ENCODE results near the gene IGLON5.

Gene IGLON5

DNA sequence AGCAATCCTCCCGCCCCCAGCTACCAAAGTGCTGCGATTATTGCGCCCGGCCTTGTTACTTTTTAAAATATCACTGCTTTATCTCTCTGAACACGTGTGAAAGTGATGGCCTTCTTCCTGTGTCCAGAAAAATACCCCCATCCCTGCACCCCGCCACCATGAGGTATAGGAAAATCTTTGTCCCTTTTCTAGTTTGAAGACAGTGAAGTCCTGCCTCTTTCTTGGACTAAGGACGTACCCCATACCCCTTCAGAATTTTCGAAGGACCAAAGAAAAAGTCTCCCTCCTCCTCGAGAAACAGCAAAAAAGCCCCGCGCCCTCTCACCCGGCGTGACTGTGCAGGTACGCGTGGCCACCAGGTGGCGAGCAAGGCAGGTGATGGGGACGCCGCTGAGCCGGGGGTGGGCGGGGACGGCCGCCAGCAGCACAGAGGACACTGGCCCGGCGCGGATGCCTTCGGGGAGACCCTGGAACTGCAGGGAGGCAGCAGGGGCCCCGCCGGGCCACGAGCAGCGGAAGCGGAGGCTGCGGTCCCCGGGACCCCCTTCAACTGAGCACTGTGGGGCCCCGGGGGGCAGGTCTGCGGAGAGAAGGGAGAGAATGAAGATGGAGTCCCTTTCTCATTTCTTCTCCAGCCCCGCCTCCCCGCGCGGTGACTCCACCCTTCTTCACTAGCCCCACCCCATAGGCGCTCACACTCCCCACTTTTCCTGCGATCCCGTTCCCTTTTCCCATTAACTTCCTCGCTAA lies 27.3 kb downstream of the IGLON5 start:
- peak; percentile 70 to 83 for DNase-seq (ENCODE audit: low read depth in 1 of 2, low spot score in 1 of 2)

DNA sequence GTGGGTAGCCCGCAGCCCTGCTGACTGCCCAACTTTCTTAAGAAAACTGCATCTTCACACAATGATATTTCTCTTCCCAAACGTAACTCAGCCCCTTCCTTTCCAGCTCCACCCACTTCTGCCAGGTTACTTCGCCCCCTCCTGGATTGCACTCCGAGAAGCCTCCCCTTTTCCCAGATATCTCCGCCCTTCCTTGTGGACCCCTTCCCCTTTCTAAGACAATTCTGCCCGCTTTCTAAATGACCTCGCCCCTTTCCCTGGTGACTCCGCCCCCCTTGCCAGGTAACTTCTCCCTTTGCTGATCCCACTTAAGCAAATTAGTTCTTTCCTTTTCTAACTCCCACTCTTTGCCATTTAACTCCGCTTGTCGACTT lies 27.9 kb downstream of the IGLON5 start:
- no peak for DNase-seq (ENCODE audit: low read depth in 1 of 2, low spot score in 1 of 2)

DNA sequence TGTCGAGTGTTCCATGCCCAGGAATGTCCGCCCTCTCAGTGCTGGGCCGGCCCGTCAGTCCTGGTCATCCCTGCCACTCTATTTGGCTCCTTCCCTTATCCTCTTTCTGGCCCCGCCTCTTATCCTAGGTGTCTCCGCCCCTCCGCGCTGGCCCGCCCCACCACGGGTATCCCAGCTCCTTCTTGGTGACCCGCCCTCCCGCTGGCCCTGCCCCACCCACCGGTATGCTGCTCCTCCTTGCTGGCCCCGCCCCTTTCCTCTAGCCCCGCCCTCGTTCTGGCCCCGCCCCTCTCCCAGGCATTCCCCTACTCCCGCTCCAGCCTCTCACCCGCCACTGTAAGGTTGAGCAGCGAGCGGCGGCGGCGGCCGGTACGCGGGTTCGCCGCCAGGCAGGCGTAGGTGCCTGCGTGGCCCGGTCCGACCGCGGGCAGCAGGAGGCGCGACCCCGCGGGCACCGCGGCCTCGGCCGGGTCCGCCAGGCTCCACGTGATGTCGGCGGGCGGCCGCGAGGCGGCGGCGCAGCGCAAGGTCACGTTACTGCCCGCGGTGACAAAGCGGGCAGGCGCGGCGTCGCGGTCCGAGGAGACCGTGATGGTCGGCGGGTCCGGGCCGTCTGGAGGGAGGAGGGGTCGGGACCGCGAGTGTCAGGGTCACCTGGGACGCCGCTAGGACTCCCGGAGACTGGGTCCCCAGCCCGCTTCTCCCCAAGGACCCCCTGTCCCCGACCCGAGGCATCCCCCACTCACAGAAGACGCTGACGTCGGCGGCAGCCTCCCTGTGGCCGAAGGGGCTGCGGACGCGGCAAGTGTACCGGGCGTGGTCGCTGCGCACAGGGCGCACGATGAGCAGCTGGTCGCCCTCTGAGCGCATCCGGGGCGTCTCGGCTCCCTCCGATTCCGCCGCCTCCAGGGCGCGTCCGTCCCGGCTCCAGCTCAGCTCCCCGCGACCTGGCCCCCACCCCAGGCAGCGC lies 28.5 kb downstream of the IGLON5 start:
- DNase-seq (ENCODE audit: low read depth in 1 of 2, low spot score in 1 of 2): peak; percentile 67 to 90

DNA sequence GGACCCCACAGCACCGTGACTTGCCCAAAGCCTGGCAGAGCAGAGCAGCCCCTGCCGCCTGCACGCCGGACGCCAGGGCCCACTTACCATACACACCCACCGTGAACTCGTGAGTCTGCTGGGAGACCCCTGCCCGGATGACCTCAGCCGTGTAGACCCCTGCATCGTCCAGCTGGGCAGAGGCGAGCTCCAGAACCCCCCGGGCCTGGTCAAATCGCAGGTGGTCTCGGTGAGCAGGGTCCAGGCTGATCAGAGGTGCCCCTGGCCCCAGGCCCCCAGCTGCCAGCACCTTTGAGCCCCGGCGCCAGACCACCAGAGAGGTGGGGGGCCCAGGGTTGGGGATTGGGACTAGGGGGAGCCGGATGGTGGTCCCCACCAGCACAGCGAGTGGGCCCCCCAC lies 29.6 kb downstream of the IGLON5 start:
- DNase-seq (ENCODE audit: low read depth in 1 of 2, low spot score in 1 of 2): no peak

DNA sequence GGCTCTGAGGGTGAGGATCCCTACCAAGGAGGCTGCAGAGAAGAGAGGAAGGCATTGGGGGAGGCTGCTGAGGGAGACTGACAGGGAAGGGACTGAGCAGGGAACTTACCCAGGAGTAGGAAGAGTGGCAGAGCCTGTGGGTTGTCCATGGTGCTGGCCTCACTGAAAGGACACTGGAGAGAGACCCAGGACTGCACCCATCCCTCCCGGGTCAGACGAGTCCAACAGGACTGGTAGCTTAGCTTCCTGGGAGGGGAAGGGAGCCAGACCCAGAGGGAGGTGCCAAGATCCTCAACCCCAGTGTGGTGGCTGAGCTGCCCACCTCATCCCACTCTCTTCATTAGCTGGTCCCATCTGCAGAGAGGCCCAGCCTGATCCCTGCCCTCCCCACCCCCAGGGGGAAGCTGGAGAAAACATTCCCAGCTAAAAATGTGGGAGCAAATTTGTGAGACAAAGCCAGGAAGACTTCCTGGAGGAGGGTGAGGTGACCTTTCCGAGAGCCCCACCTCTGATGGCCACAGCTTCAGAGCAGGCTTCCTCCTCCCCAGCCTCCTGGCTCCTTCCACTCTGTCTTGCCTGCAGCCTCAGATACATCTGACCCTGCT lies 30.6 kb downstream of the IGLON5 start, which contains the start of gene VSIG10L:
VSIG10L (minus strand) TSS at position 164 of the 605 bp plus-strand sequence; CDS start at position 149, 15 bp downstream.
- no peak for DNase-seq (ENCODE audit: low read depth in 1 of 2, low spot score in 1 of 2)

DNA sequence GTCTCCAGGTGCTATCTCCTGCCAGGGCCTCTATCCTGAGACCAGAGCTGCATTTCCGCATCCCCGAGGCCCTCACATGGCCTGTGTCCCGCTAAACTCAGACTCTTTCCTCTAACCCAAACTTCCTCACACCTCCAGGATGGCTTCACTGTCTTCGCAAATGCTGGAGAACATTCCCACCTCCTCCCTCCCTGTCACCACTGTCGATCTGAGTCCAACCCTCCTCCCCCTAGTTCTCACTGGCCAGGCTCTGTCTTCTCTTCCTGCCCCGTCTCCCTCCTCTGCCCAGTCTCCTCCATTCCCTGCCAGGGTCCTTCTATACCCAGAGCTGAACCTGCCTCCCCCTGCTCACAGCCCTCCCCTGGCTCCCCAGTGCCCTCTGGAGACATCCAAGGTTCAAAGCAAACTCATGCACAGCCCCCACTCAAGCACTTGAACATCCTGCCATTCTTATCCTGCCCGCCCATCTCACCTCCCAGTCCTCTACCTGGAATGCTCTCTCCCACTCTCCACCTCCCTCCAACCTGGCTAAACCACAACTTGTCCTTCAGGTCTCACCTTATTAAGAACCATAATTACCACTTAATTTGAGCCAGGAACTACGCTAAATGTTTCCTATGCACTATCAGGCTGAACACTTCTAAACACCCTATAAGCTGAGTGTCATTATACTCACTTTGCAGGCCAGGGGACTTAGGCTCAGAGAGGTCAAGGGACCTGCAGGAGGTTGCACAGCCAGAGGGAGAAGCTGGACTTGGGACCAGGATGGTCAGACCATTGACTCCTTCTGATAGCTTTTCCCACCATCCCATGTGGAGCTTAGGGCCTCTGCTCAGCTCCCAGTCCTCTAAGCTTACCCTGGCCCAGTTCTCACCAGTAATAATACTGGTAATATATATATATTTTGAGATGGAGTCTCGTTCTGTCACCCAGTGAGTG lies 31.5 kb downstream of the IGLON5 start:
- no peak for DNase-seq (ENCODE audit: low read depth in 1 of 2, low spot score in 1 of 2)

DNA sequence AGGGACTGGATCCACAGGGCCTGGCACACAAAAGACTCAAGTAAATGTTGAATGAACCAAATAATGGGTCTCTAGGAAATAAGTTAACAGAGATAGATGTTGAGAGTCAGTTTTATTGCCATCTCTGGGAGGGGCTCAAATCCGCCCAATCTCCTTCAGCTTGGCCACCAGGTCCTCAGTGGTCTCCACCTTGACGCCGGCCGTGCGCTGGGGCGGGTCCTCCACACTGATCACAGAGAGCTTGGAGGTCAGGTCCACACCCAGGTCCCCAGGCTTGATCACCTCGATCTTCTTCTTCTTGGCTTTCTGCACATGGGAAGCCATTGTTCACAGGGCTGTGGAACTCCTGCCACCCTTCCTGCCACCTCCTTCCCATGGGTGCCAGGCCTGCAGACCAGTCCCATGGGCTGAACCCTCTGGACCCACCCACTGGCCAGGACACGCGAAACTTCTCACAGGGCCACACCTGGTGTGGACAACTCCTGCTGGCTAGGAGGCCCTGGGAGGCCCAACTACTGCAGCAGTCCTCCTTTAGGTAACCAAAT lies 33.7 kb downstream of the IGLON5 start:
- DNase-seq (ENCODE audit: low read depth in 1 of 2, low spot score in 1 of 2): no peak

DNA sequence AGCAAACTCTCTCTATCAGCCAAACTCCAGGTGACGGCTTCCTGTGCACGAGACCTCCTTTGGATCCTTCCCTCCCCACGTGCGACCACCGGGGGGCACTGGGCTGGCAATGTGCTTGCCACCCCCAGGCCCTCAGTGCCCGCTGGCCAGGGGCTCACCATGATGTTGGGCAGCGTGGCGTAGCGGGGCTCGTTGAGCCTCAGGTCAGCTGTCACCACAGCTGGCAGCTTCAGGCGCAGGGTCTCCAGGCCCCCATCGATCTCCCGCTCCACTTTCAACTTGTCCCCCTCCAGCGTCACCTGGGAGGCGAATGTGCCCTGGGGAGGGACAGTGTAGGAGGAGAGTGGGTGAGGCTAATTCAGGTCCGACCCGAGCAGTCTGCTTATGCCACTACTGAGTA lies 35.3 kb downstream of the IGLON5 start:
- no peak for DNase-seq (ENCODE audit: low read depth in 1 of 2, low spot score in 1 of 2)

DNA sequence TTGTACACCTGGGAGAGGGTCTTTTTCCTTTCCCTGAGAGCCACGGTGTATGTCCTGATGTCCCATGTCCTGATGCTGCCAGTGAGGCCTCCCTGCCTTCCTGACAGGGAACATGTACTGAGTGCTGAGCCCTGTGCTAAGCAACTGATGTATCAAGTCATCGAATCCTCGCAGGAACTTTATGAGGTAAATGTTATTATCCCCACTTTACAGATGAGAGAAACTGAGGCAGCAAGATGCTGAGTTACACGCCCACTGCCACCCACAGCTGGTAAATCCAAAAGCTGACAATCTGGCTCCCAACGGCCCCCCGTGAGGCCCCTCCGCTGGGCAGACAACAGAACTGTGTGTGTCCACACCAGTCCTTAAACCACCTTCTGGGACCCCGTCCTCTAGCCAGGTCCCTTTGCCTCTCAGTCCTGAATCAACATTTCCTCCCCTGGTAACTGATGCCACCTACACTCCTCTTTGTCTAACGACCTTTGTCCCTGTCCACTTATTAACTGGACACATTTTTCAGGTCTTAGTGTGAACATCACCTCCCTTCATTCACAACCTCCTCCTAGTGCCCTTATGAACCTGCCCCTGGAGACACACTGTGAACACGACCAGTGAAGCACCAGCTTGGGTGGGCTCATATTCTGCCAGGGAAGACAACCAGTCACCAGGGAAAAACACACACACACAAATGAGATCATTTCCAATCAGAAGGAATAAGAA lies 35.9 kb downstream of the IGLON5 start:
- no peak for DNase-seq (ENCODE audit: low read depth in 1 of 2, low spot score in 1 of 2)

DNA sequence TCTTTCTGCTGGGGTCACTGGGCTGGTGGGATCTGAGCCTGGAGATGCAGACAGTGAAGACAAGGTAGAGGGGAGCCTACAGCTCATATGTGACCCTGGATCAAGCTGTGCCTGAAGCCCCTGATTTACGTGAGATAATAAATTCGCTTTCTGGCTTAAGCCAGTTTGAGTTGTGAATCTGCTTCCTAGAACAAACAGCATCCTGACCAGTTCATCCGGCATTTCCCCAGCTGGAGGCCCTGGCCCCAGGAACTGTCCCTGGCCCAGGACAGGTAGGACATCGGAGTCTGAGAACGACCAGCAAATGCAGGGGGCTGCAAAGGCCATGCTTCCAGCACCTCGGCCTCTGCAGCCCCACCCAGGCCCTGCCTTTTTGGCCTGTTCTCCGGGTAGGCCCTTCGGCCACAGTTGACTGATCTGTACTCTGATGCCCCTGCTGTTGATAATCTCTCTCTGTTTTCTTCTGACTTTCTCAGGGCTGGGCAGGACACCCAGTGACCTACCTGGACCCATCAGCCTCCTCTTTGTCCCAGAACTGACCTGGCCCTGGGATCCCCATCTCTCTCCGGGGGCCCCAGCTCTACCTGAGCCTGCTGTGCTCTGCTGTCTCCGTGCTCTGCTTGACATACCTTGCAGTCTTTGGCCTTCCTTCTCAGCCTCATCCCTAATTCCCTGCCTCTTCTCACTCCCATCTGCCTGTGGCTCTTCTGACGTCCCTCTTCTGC lies 40.0 kb downstream of the IGLON5 start:
- DNase-seq (ENCODE audit: low read depth in 1 of 2, low spot score in 1 of 2): no peak

DNA sequence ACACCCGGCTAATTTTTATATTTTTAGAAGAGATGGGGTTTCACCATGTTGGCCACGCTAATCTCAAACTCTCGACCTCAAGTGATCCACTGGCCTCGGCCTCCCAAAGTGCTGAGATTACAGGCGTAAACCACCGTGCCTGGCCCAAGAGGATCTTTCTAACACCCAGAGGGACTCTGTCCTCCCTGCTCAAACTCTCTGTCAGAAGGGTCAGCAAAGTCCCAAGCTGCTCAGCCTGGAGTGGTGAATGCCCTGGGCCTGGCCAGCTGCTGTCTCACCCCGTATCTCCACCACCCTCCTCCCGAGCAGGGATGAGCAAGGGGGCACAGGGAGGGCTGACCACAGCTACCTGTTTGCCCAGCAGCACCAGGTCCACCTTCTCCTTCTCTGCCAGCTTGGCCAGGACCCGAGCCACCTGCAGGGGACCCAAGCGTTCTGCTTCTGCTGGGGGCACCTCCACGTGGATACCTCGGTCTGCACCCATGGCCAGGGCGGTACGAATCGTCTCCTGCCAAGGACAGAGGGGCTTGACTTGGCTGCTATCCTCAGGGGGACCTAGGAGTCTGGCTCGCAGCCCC lies 41.4 kb downstream of the IGLON5 start:
- no peak for DNase-seq (ENCODE audit: low read depth in 1 of 2, low spot score in 1 of 2)

DNA sequence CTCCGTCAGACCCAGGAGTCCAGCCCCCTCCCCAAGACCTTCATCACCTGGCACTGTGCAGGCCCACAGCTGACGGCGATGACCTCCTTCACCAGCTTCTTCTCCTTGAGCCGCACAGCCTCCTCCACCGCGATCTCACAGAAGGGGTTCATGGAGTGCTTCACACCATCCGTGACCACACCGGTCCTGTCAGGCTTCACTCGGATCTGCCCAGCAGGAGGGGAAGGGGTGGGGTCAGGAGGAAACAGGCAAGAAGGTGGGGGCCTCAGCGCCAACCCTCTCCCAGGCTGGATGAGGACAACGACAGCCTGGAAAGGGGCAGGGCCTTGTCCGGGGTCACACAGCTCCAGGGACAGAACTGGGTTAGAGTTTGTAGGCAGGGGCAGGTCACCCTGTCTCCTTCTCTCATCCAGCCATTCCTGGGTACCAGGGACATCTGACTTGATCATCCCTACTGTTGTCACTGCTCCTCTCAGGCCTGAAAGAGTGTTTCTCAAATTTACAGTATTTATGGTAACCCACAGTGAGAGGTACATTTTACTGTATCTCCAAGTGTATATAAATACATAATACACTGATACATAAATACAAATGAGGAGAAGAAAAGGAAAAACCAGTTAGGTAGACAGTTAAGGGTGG lies 42.8 kb downstream of the IGLON5 start:
- DNase-seq (ENCODE audit: low read depth in 1 of 2, low spot score in 1 of 2): no peak

DNA sequence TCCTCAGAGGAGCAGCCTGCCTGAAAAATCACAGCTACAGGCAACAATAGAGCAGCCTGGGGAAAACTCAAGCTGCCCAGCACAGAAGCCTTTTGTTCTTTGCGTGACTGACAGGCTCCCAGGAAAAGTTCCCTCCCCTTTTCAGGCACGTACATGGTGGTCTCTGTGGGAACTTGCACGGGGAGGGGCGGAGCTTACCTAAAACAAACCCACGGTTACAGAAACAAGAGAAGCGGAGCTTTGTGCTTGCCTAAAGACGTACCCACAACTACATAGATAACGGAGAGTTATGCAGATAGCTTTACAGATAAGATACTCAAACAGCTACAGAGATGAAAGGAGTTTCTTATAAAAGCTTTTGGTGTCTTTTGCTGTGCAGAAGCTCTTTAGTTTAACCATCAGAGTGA lies 43.3 kb downstream of the IGLON5 start:
- DNase-seq (ENCODE audit: low read depth in 1 of 2, low spot score in 1 of 2): no peak

DNA sequence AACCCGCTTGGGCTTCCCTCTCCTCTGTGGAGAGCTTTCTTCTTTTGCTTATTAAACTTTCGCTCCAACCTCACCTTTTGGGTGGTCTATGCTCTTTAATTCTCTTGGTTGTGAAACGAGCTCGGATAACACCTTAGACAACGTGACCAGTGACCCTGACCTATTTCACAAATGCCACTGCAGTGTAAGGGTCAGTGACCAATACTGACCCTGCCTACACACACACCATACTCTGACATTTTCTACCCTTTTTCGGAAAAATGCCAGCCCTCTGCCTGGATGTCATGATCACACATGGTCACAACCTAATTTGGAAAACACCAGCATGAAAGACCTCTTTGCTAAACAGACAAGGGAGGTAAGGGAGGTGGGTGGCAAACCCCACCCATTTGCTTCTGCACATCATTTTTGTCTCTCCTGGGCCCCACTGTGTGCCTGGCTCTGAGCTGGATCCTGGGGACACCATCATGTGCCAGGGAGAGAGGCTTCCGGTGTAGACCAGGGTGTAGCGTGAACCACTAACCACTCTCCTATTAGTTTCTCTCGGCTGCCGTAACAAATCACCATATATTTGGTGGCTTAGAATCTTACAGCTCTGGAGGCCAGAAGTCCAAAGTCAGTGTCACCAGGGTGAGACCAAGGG lies 44.8 kb downstream of the IGLON5 start:
- DNase-seq (ENCODE audit: low read depth in 1 of 2, low spot score in 1 of 2): no peak

DNA sequence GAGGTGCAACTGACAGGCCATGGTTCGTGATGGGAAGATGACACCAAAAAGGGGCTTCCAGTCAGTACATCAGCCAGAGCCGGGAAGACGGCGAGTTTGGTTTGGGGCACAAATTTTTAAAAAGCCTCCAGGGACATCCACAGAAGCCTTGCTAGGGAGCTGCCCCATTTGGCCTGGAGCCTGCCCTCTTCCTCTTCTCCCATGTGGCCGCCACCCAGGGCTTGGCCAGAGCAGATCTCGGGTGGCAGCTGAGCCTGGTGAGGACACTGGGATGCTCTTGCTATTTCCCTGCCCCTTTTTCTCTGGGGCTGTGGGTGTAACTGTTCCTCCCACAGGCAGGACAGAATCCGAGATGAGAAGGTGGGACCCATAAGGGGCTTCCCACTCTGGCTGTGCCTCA lies 46.5 kb downstream of the IGLON5 start:
- DNase-seq (ENCODE audit: low read depth in 1 of 2, low spot score in 1 of 2): no peak

DNA sequence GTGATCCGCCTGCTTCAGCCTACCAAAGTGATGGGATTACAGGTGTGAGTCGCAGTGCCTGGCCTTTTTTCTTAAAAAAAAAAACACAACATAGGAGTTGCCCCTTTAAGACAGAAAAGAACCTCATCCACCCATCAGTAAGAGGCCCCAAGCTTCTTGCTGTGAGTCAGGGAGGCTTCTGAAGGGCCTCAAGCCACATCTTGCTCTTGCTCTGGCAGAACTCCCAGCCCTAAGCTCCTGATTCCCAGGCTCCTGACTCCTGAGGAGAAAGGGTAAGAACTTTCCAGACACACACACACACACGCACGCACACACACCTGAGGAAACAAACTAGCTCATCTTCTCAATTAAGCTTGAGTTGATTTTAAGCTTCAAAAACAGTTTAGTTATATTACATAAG lies 47.9 kb downstream of the IGLON5 start:
- DNase-seq (ENCODE audit: low read depth in 1 of 2, low spot score in 1 of 2): no peak

DNA sequence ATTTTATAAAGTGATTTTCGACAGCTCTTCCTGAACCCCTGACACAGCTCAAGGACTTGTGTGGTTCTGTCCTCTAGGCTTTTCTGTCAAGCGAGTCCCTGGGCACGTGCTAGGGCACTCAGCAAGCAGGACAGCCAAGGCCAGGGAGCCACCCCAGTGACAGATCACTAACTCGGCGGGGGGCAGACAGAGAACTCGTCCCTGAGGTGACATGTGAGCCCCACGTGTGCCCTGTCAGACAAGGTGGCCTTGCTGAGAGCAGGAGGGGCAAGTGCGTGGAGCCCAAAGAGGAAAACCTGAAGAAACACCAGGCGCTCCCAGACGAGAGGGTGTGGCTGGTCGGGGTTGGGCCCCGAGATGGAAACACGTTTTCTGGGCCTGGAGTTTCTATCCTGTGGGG lies 49.8 kb downstream of the IGLON5 start:
- DNase-seq (ENCODE audit: low read depth in 1 of 2, low spot score in 1 of 2): no peak
